Mesothelial cell of epicardium (in vitro differentiated cells): ENCODE results near the gene UGT1A10. TPM values are rescaled to one million over a fixed set of nuclear protein-coding genes. Genes with fewer than 3 reads are reported as not detected.

Experiments used
- DNase-seq, 2 experiments: peaks; one replicate each; pipeline ENCODE4 v3.0.0; 2021; ENCODE audit warnings: low spot score in 2 of 2; ENCODE audit not compliant: unreplicated experiment in 2 of 2
- H3K27ac Mint-ChIP-seq: 2 replicates; pipeline ENCODE4 v1.8.0; 2021; ENCODE audit warnings: mixed read lengths
- H3K27me3 Mint-ChIP-seq: 2 replicates; pipeline ENCODE4 v1.8.0; 2021; ENCODE audit warnings: low read depth, mixed read lengths
- H3K36me3 Mint-ChIP-seq: 2 replicates; pipeline ENCODE4 v1.8.0; 2021; ENCODE audit warnings: mixed read lengths
- H3K4me1 Mint-ChIP-seq: 2 replicates; pipeline ENCODE4 v1.8.0; 2021; ENCODE audit warnings: mixed read lengths
- H3K4me3 Mint-ChIP-seq: 2 replicates; pipeline ENCODE4 v1.8.0; 2021; ENCODE audit warnings: mild to moderate bottlenecking, moderate library complexity, mixed read lengths
- H3K9me3 Mint-ChIP-seq: 2 replicates; pipeline ENCODE4 v1.8.0; 2021; ENCODE audit warnings: mixed read lengths
- CTCF ChIP-seq: fragments of 200-600 bp; sonication (generic); IDR thresholded peaks from one replicate; pipeline ENCODE4 v1.5.0; 2021; ENCODE audit warnings: antibody characterized with exemption; ENCODE audit not compliant: unreplicated experiment
- total RNA-seq: library from RNA; stranded (reverse); gene quantifications from 3 replicates; pipeline ENCODE4 v1.2.1, GENCODE V29; 2021

The UGT1A10 gene
- total RNA-seq, 1 donor from 2014 or later, result not detected

GRCh38 chr2:233690444-233690843 lies 54.2 kb downstream of the UGT1A10 start:
- no peak overlapping the region for H3K4me3 Mint-ChIP-seq
- H3K9me3 Mint-ChIP-seq, result peaks cover 4% of the 10 kb centered on the region
- H3K36me3 Mint-ChIP-seq, result no peaks in the 10 kb centered on the region

GRCh38 chr2:233691443-233692433 lies 55.5 kb downstream of the UGT1A10 start:
- no peaks in the 10 kb centered on the region for H3K36me3 Mint-ChIP-seq
- peaks cover 2% of the 10 kb centered on the region for H3K4me1 Mint-ChIP-seq
- TF ChIP-seq CTCF, result no peak
- H3K27me3 Mint-ChIP-seq, result peaks cover 9% of the 10 kb centered on the region
- no peak overlapping the region for H3K27ac Mint-ChIP-seq
- DNase-seq, result no peak
- H3K9me3 Mint-ChIP-seq, result peaks cover 4% of the 10 kb centered on the region
- no peak overlapping the region for H3K4me3 Mint-ChIP-seq

More at GRCh38 chr2:233690444-233690843, 54.2 kb downstream of the UGT1A10 start:
- Mint-ChIP-seq H3K4me1 (peaks cover 2% of the 10 kb centered on the region), H3K27me3 (peaks cover 9% of the 10 kb centered on the region), H3K27ac (no peak overlapping the region)
- no peak for DNase-seq
- no peak for TF ChIP-seq CTCF

- H3K27ac Mint-ChIP-seq, result no peak within 1 kb of the TSS
- H3K9me3 Mint-ChIP-seq, result peaks cover 4% of the 10 kb centered on the region
- H3K4me1 Mint-ChIP-seq, result peaks cover 2% of the 10 kb centered on the region
- peaks cover 9% of the 10 kb centered on the region for H3K27me3 Mint-ChIP-seq
- no peak for DNase-seq
- TF ChIP-seq CTCF, result no peak
- no peak within 1 kb of the TSS for H3K4me3 Mint-ChIP-seq
- no peaks in the 10 kb centered on the region for H3K36me3 Mint-ChIP-seq
Measured at GRCh38 chr2:233692648-233693047, 56.4 kb downstream of the UGT1A10 start, which contains the start of gene UGT1A6. Gene UGT1A6, plus strand, starts transcription at chr2:233692890. Its CDS starts 115 bp downstream, at chr2:233693005.

- no peak overlapping the region for H3K4me3 Mint-ChIP-seq
- DNase-seq, result no peak
- no peaks in the 10 kb centered on the region for H3K9me3 Mint-ChIP-seq
- peaks cover 2% of the 10 kb centered on the region for H3K4me1 Mint-ChIP-seq
- H3K27me3 Mint-ChIP-seq, result peaks cover 7% of the 10 kb centered on the region
- no peaks in the 10 kb centered on the region for H3K36me3 Mint-ChIP-seq
- TF ChIP-seq CTCF, result no peak
- H3K27ac Mint-ChIP-seq, result no peak overlapping the region
Measured at GRCh38 chr2:233693963-233694362, 57.7 kb downstream of the UGT1A10 start.

DNA sequence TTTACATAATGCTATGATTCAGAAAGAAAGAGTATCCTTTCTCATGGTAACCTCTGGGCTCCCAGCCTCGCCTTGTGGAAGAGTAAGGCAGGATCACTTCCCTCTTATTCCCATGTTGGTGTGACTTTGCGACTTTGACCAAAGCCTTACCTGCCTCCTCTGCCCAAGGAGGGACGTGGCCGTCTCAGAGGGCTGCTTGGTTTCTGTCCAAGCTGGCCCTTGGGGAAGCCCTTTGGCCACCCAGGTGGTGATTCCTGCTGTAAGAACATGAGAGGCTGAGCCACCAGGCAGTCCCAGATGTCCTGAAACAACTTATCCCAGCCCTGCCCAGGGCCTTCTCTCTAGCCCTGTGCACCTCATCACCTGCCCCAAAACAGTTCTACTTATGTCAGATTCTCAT lies 62.5 kb downstream of the UGT1A10 start:
- Mint-ChIP-seq H3K27ac (no peak overlapping the region), H3K27me3 (peaks cover under 1% of the 10 kb centered on the region), H3K4me1 (peaks cover 8% of the 10 kb centered on the region), H3K36me3 (no peaks in the 10 kb centered on the region), H3K4me3 (no peak overlapping the region), H3K9me3 (peaks cover 22% of the 10 kb centered on the region)
- TF ChIP-seq CTCF, result no peak
- no peak for DNase-seq
